K562 (cell line): ENCODE measurements around the gene TBC1D17. TPM values are rescaled to one million over a fixed set of nuclear protein-coding genes. Genes with fewer than 3 reads are reported as not detected.

ENCODE experiments used
- ARID1B ChIP-seq: fragments of 450-650 bp; IDR thresholded peaks from 2 replicates; pipeline ENCODE4 v1.6.1; 2016; ENCODE audit warnings: antibody characterized with exemption, mild to moderate bottlenecking, inconsistent platforms
- ATF1 ChIP-seq, 2 experiments: fragments of 450-650 bp in 1 of 2; IDR thresholded peaks; 2 replicates each; pipeline ENCODE4 v1.6.1; 2016; ENCODE audit warnings: missing compliant biosample characterization in 1 of 2, missing genetic modification characterization in 1 of 2
- DMBX1 ChIP-seq: fragments of 250-450 bp; sonication (Bioruptor Pico); IDR thresholded peaks from 2 replicates; pipeline ENCODE4 v1.8.0; 2022; ENCODE audit warnings: inconsistent platforms, mild to moderate bottlenecking, moderate library complexity, borderline replicate concordance
- ETV5 ChIP-seq: sonication (generic); formaldehyde crosslinking; IDR thresholded peaks from 2 replicates; pipeline ENCODE4 v1.4.0; 2020; ENCODE audit warnings: low read depth, mild to moderate bottlenecking, missing genetic modification reagents
- HIVEP1 ChIP-seq: fragments of 250-450 bp; sonication (Bioruptor Pico); IDR thresholded peaks from 2 replicates; pipeline ENCODE4 v1.4.0; 2020; ENCODE audit warnings: mild to moderate bottlenecking
- HMGN3 ChIP-seq: IDR thresholded peaks from 2 replicates; pipeline ENCODE4 v1.6.1; 2011; ENCODE audit warnings: borderline replicate concordance, low read depth, mild to moderate bottlenecking, mixed read lengths, low read length; ENCODE audit not compliant: insufficient read length; ENCODE audit errors: extremely low read depth
- IFI16 ChIP-seq: fragments of 250-450 bp; sonication (Bioruptor Pico); IDR thresholded peaks from 2 replicates; pipeline ENCODE4 v2.1.2; 2022; ENCODE audit warnings: mild to moderate bottlenecking, inconsistent platforms
- KLF1 ChIP-seq: fragments of 450-650 bp; IDR thresholded peaks from 2 replicates; pipeline ENCODE4 v1.6.1; 2016; ENCODE audit warnings: missing genetic modification characterization, missing compliant biosample characterization
- MED1 ChIP-seq: sonication (generic); formaldehyde crosslinking; IDR thresholded peaks from 2 replicates; pipeline ENCODE4 v1.8.1; 2023; ENCODE audit warnings: missing genetic modification reagents, borderline replicate concordance
- MTA1 ChIP-seq: fragments of 450-650 bp; IDR thresholded peaks from 2 replicates; pipeline ENCODE4 v1.6.1; 2017; ENCODE audit warnings: borderline replicate concordance
- MYC ChIP-seq, 2 experiments: fragments of 250-450 bp in 1 of 2; sonication (Bioruptor Pico) in 1 of 2; IDR thresholded peaks; 2 replicates each; pipeline versions ENCODE4 v1.5.1 to v1.6.1; 2012 to 2021; ENCODE audit warnings: low read depth in 2 of 2, borderline replicate concordance in 1 of 2, improper control_type of control experiment in 1 of 2, low read length in 1 of 2, mild to moderate bottlenecking in 1 of 2, moderate library complexity in 1 of 2
- NCOA6 ChIP-seq: fragments of 450-650 bp; IDR thresholded peaks from 2 replicates; pipeline ENCODE4 v1.6.1; 2017; ENCODE audit warnings: mild to moderate bottlenecking
- PTBP1 ChIP-seq: fragments of 200-400 bp; formaldehyde crosslinking; IDR thresholded peaks from 2 replicates; pipeline ENCODE4 v1.6.1; 2017; ENCODE audit warnings: low read depth, low read length
- RBM22 ChIP-seq: fragments of 200-400 bp; formaldehyde crosslinking; IDR thresholded peaks from 2 replicates; pipeline ENCODE4 v1.6.1; 2018; ENCODE audit warnings: low read length, low read depth; ENCODE audit not compliant: poor library complexity, severe bottlenecking
- SMARCE1 ChIP-seq: fragments of 450-650 bp; IDR thresholded peaks from 2 replicates; pipeline ENCODE4 v1.7.1; 2016; ENCODE audit warnings: mild to moderate bottlenecking
- SP1 ChIP-seq: sonication (generic); formaldehyde crosslinking; IDR thresholded peaks from 2 replicates; pipeline ENCODE4 v1.8.1; 2022; ENCODE audit warnings: mild to moderate bottlenecking, missing genetic modification reagents
- ZKSCAN8 ChIP-seq: fragments of 200-800 bp; sonication (Bioruptor generic); IDR thresholded peaks from 2 replicates; pipeline ENCODE4 v1.6.1; 2016; ENCODE audit warnings: missing genetic modification characterization, missing compliant biosample characterization
- ZNF140 ChIP-seq: fragments of 250-450 bp; sonication (Bioruptor Pico); IDR thresholded peaks from 2 replicates; pipeline ENCODE4 v1.8.0; 2021; ENCODE audit warnings: moderate library complexity, mild to moderate bottlenecking, inconsistent platforms
- ZNF79 ChIP-seq: fragments of 250-450 bp; sonication (Bioruptor Pico); IDR thresholded peaks from 2 replicates; pipeline ENCODE4 v1.4.0; 2020; ENCODE audit warnings: low read depth, mild to moderate bottlenecking, moderate library complexity
- polyA plus RNA-seq, 8 experiments: library from polyadenylated mRNA; depleted of rRNA in 4 of 8; stranded (reverse) in 5 of 8; unstranded in 3 of 8; fragments of >200 nt; fragmentation: Nextera tagmentation in 2 of 8; fragmentation: Illumina TruSeq in 1 of 8; extraction: Ambion mirVana in 2 of 8; extraction: Trizol in 1 of 8; gene quantifications; 2 replicates each; pipeline versions ENCODE4 v1.2.1 to v1.2.3, GENCODE V29; 2011 to 2014; ENCODE audit warnings: inconsistent platforms in 1 of 8, missing spikeins in 1 of 8
- total RNA-seq, 7 experiments: library from RNA; depleted of rRNA in 6 of 7; stranded (reverse); fragments of >200 nt in 6 of 7; fragmentation: Illumina TruSeq in 2 of 7; extraction: Trizol in 2 of 7; gene quantifications; 2 replicates each; pipeline versions ENCODE4 v1.2.1 to v1.2.3, GENCODE V29; 2011 to 2021; ENCODE audit warnings: low replicate concordance in 1 of 7
- TF ChIP-seq, protein P1 (sequence below): fragments of 450-650 bp; IDR thresholded peaks from 2 replicates; pipeline ENCODE4 v1.6.1; 2018; ENCODE audit warnings: mild to moderate bottlenecking, low read depth; ENCODE audit not compliant: partially characterized antibody
- TF ChIP-seq, protein P2 (sequence below): fragments of 450-650 bp; formaldehyde crosslinking; IDR thresholded peaks from 2 replicates; pipeline ENCODE4 v1.4.0; 2020; ENCODE audit warnings: mild to moderate bottlenecking, moderate library complexity
- TF ChIP-seq, protein P3 (sequence below), 2 experiments: fragments of 200-800 bp in 1 of 2; sonication (Bioruptor generic) in 1 of 2; sonication (generic) in 1 of 2; formaldehyde crosslinking in 1 of 2; IDR thresholded peaks in 1 of 2; conservative IDR thresholded peaks in 1 of 2; 2 replicates each; pipeline versions ENCODE4 v1.5.0 to v1.6.1; 2016 to 2020; ENCODE audit warnings: missing compliant biosample characterization in 1 of 2, missing genetic modification characterization in 1 of 2, missing genetic modification reagents in 1 of 2

The TBC1D17 gene
- total and polyA plus RNA-seq, 9 of the 15 experiments (the other 6 are each of a cell fraction or from before 2014, with no cell fraction given), result 0.42 to 16.0 (median 3.8) TPM

- TF ChIP-seq, protein P1, sequence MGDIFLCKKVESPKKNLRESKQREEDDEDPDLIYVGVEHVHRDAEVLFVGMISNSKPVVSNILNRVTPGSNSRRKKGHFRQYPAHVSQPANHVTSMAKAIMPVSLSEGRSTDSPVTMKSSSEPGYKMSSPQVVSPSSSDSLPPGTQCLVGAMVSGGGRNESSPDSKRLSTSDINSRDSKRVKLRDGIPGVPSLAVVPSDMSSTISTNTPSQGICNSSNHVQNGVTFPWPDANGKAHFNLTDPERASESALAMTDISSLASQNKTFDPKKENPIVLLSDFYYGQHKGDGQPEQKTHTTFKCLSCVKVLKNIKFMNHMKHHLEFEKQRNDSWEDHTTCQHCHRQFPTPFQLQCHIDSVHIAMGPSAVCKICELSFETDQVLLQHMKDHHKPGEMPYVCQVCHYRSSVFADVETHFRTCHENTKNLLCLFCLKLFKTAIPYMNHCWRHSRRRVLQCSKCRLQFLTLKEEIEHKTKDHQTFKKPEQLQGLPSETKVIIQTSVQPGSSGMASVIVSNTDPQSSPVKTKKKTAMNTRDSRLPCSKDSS, result no peak
- TF ChIP-seq, protein P2, sequence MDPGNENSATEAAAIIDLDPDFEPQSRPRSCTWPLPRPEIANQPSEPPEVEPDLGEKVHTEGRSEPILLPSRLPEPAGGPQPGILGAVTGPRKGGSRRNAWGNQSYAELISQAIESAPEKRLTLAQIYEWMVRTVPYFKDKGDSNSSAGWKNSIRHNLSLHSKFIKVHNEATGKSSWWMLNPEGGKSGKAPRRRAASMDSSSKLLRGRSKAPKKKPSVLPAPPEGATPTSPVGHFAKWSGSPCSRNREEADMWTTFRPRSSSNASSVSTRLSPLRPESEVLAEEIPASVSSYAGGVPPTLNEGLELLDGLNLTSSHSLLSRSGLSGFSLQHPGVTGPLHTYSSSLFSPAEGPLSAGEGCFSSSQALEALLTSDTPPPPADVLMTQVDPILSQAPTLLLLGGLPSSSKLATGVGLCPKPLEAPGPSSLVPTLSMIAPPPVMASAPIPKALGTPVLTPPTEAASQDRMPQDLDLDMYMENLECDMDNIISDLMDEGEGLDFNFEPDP, result 0 out of 2 replicates have a peak, but pooled peaks have one; percentile 26
- no peak for TF ChIP-seq PTBP1
- no peak for TF ChIP-seq NCOA6
- peak; percentile 26; the same call in 1 of the 2 replicates for TF ChIP-seq KLF1 (tag)
- TF ChIP-seq ATF1 (CRISPR knock-in tag; IDR thresholded peaks at IDR 0.05), result no peak
- 0 out of 2 replicates have a peak, but pooled peaks have one; percentile 21 for TF ChIP-seq ATF1 (tag; IDR thresholded peaks at IDR 0.05)
- TF ChIP-seq ZNF140 (CRISPR knock-in tag), result no peak
- TF ChIP-seq SP1 (CRISPR knock-in tag), result peak; percentile 49; the same call in 1 of the 2 replicates
- TF ChIP-seq ZKSCAN8 (CRISPR knock-in tag), result 0 out of 2 replicates have a peak, but pooled peaks have one; percentile 15
- TF ChIP-seq IFI16 (CRISPR knock-in tag), result peak; percentile 12; the same call in 1 of the 2 replicates
- TF ChIP-seq ZNF79, result 0 out of 2 replicates have a peak, but pooled peaks have one; percentile 39
- peak; percentile 60; the same call in 1 of the 2 replicates for TF ChIP-seq ARID1B
- TF ChIP-seq ETV5, result no peak
- TF ChIP-seq MTA1, result peak; percentile 51; the same call in 1 of the 2 replicates
- peak; percentile 93 for TF ChIP-seq DMBX1
- TF ChIP-seq HIVEP1 (CRISPR knock-in tag), result peak; percentile 67; the same call in 1 of the 2 replicates
- TF ChIP-seq RBM22, result peak; percentile 61
- peak; percentile 89 for TF ChIP-seq MYC (IDR thresholded peaks at IDR 0.05; ENCODE audit: low read depth, low read length)
- 0 out of 2 replicates have a peak, but pooled peaks have one; percentile 38 for TF ChIP-seq MYC (CRISPR knock-in tag; IDR thresholded peaks at IDR 0.05; ENCODE audit: borderline replicate concordance, low read depth)
- TF ChIP-seq, protein P3, sequence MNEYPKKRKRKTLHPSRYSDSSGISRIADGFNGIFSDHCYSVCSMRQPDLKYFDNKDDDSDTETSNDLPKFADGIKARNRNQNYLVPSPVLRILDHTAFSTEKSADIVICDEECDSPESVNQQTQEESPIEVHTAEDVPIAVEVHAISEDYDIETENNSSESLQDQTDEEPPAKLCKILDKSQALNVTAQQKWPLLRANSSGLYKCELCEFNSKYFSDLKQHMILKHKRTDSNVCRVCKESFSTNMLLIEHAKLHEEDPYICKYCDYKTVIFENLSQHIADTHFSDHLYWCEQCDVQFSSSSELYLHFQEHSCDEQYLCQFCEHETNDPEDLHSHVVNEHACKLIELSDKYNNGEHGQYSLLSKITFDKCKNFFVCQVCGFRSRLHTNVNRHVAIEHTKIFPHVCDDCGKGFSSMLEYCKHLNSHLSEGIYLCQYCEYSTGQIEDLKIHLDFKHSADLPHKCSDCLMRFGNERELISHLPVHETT (CRISPR knock-in tag; conservative IDR thresholded peaks at IDR 0.05 in 1 of 2, IDR thresholded peaks at IDR 0.05 in 1 of 2), result 0 out of 4 replicates have a peak, but pooled peaks of 1 of the 2 experiments have one; percentile 58
- no peak for TF ChIP-seq SMARCE1
- TF ChIP-seq HMGN3, result no peak
- TF ChIP-seq MED1 (CRISPR knock-in tag), result no peak
Observed at GRCh38 chr19:49924004-49924880, 46.7 kb downstream of the TBC1D17 start (continued).
